HEK293T (cell line): ENCODE data around the gene PODNL1.

Experiments
- BHLHE40 ChIP-seq: fragments of 450-650 bp; IDR thresholded peaks from 2 replicates; pipeline ENCODE4 v1.6.1; 2016; ENCODE audit warnings: mild to moderate bottlenecking, moderate library complexity, borderline replicate concordance
- ELF4 ChIP-seq: fragments of 450-650 bp; IDR thresholded peaks from 2 replicates; pipeline ENCODE4 v1.6.1; 2017; ENCODE audit warnings: antibody characterized with exemption
- FOXA1 ChIP-seq: fragments of 450-650 bp; IDR thresholded peaks from 2 replicates; pipeline ENCODE4 v1.6.1; 2016; ENCODE audit warnings: mild to moderate bottlenecking
- FOXK2 ChIP-seq: fragments of 450-650 bp; IDR thresholded peaks from 2 replicates; pipeline ENCODE4 v1.6.1; 2016; ENCODE audit warnings: mild to moderate bottlenecking
- FOXM1 ChIP-seq: fragments of 450-650 bp; IDR thresholded peaks from 2 replicates; pipeline ENCODE4 v1.6.1; 2017; ENCODE audit warnings: mild to moderate bottlenecking, borderline replicate concordance
- HDGF ChIP-seq: fragments of 450-650 bp; IDR thresholded peaks from 2 replicates; pipeline ENCODE4 v1.6.1; 2017; ENCODE audit warnings: antibody characterized with exemption, borderline replicate concordance
- L3MBTL2 ChIP-seq: fragments of 450-650 bp; conservative IDR thresholded peaks from 2 replicates; pipeline ENCODE4 v1.6.1; 2016; ENCODE audit warnings: mild to moderate bottlenecking
- NFRKB ChIP-seq: fragments of 450-650 bp; IDR thresholded peaks from 2 replicates; pipeline ENCODE4 v1.6.1; 2016; ENCODE audit warnings: mild to moderate bottlenecking, moderate library complexity
- PKNOX1 ChIP-seq: fragments of 450-650 bp; IDR thresholded peaks from 2 replicates; pipeline ENCODE4 v1.6.1; 2016
- SP1 ChIP-seq: fragments of 450-650 bp; IDR thresholded peaks from 2 replicates; pipeline ENCODE4 v1.6.1; 2017
- SUZ12 ChIP-seq: fragments of 450-650 bp; IDR thresholded peaks from 2 replicates; pipeline ENCODE4 v1.6.1; 2016; ENCODE audit warnings: mild to moderate bottlenecking
- TARDBP ChIP-seq: fragments of 450-650 bp; IDR thresholded peaks from 2 replicates; pipeline ENCODE4 v1.6.1; 2016
- ZNF384 ChIP-seq: fragments of 450-650 bp; IDR thresholded peaks from 2 replicates; pipeline ENCODE4 v1.6.1; 2016

DNA sequence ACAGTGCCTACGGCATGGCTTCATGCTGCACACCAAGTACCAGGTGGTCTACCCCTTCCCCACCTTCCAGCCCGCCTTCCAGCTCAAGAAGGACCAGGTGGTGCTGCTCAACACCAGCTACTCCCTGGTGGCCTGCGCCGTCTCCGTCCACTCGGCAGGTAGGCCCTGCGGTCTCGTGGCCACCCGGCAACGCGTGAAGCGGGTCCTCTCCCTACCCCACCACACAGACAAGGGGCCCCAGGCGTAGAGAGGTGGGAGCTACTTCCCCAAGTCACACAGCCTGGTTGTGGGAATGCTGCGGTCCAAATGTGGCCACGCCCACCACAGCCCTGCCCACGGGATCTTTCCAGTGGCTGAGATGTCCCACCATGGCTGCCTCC is 18.1 kb upstream of the PODNL1 start:
- TF ChIP-seq FOXM1 (no peak), L3MBTL2 (no peak), SP1 (no peak), ELF4 (no peak), ZNF384 (no peak), FOXK2 (no peak), BHLHE40 (no peak), FOXA1 (no peak), NFRKB (no peak), SUZ12 (no peak), TARDBP (no peak), PKNOX1 (no peak), HDGF (no peak)
